ENCODE results near the gene TSPAN18. TPM values are rescaled to one million over a fixed set of nuclear protein-coding genes. Genes with fewer than 3 reads are reported as not detected.

TSPAN18 gene
- total and polyA plus RNA-seq, 10 of the 15 experiments (the other 5 are each of a cell fraction or from before 2014, with no cell fraction given): 0.02 to 0.77 (median 0.13) TPM; not detected in 1

GRCh38 chr11:44967930-44968496 is 241.3 kb downstream of the TSPAN18 start:
- no peak for ATAC-seq
- TF ChIP-seq PAX5 (IDR thresholded peaks at IDR 0.05; ENCODE audit: borderline replicate concordance, low read depth, low read length): no peak
- TF ChIP-seq CEBPZ (IDR thresholded peaks at IDR 0.05; ENCODE audit: low read depth, low read length): no peak
- no peak for TF ChIP-seq ELK1 (IDR thresholded peaks at IDR 0.05; ENCODE audit: low read depth, low read length)
- no peak for TF ChIP-seq SUZ12 (IDR thresholded peaks at IDR 0.05; ENCODE audit: unreplicated experiment)
- TF ChIP-seq CTCF (IDR thresholded peaks at IDR 0.05 in 2 of 3, conservative IDR thresholded peaks at IDR 0.05 in 1 of 3; ENCODE audit: control insufficient read depth in 2 of 3, extremely low read depth in 1 of 3, insufficient read depth in 1 of 3, low read depth in 3 of 3, low read length in 3 of 3): no peak
- no peak for TF ChIP-seq PBX3 (IDR thresholded peaks at IDR 0.05; ENCODE audit: insufficient replicate concordance, low read depth, low read length)
- no peak for TF ChIP-seq ASH2L (IDR thresholded peaks at IDR 0.05; ENCODE audit: borderline replicate concordance, low read depth)
- no peak for TF ChIP-seq TCF3 (IDR thresholded peaks at IDR 0.05; ENCODE audit: borderline replicate concordance, insufficient read depth, low read depth, low read length)
- no peak for TF ChIP-seq ZSCAN29 (IDR thresholded peaks at IDR 0.05)
- TF ChIP-seq ZNF207 (IDR thresholded peaks at IDR 0.05; ENCODE audit: borderline replicate concordance): no peak
- TF ChIP-seq MYB (IDR thresholded peaks at IDR 0.05; ENCODE audit: borderline replicate concordance, low read depth, low read length): no peak
- Histone ChIP-seq H3K36me3 (ENCODE audit: control insufficient read depth in 2 of 2, insufficient read depth in 2 of 2, low read length in 1 of 2) (no peaks in the 10 kb centered on the region), H3K4me2 (ENCODE audit: control insufficient read depth, insufficient read depth) (no peak overlapping the region), H3K79me2 (ENCODE audit: control insufficient read depth, insufficient read depth, low read length) (no peaks in the 10 kb centered on the region), H3K27me3 (replicated peaks in 1 of 2; ENCODE audit: control insufficient read depth in 2 of 2, insufficient read depth in 2 of 2, low read length in 1 of 2) (peaks cover 0 to 2% of the 10 kb centered on the region in 2 experiments; a peak in 2 of 4 replicates), H3K27ac (ENCODE audit: control insufficient read depth, insufficient read depth) (no peak overlapping the region), H3K4me1 (ENCODE audit: control insufficient read depth, insufficient read depth, low read length) (no peaks in the 10 kb centered on the region), H3K4me3 (no peak overlapping the region), H2AFZ (ENCODE audit: control insufficient read depth, low read depth, low read length) (no peak overlapping the region), H4K20me1 (ENCODE audit: control insufficient read depth, insufficient read depth) (no peaks in the 10 kb centered on the region), H3K9ac (ENCODE audit: control insufficient read depth, insufficient read depth, low read length) (no peak overlapping the region), H3K9me3 (replicated peaks; ENCODE audit: control insufficient read depth, insufficient read depth, low read length) (no peaks in the 10 kb centered on the region)
- DNase-seq (ENCODE audit: low read depth, low spot score): no peak
- intact Hi-C loops (cut with micrococcal nuclease; ENCODE audit: unreplicated experiment) (no loop called here), in situ Hi-C loops (cut with MboI) (no loop called here)
- CTCF ChIA-PET: interaction anchor here (1.9 kb wide), 1 partner anchor 32 kb away, joined by 4 read pairs; no protein-coding TSS in a partner anchor
- 21% methylated on average over 3 of the region's 3 CpGs for WGBS (ENCODE audit: insufficient coverage, insufficient replicate concordance, low lambda C conversion rate, missing lambda C conversion rate)
- RAD21 ChIA-PET (ENCODE audit: unreplicated experiment): no interaction called here
- SMC1A ChIA-PET (ENCODE audit: uncharacterized antibody, unreplicated experiment): no interaction called here
- BruUV-seq (replicated peaks): no TSS peak
- POLR2A ChIA-PET: no interaction called here
- FAIRE-seq: no peak
